H1 (cell line): Measurements from ENCODE around the gene CDC123. TPM values are rescaled to one million over a fixed set of nuclear protein-coding genes. Genes with fewer than 3 reads are reported as not detected.

Source experiments
- polyA plus RNA-seq, 7 experiments: library from polyadenylated mRNA; depleted of rRNA in 3 of 7; stranded (reverse) in 5 of 7; unstranded in 2 of 7; fragments of >200 nt in 5 of 7; fragments of 200-250 nt in 2 of 7; gene quantifications; 1 replicate in 5 of 7; 2 replicates in 1 of 7; 4 replicates in 1 of 7; pipeline versions ENCODE4 v1.2.1 to v1.2.3, GENCODE V29; 2011 to 2013; ENCODE audit warnings: missing spikeins in 2 of 7, mixed read lengths in 2 of 7
- total RNA-seq: library from RNA; stranded (reverse); fragmentation: NEBNext Ultra II Directional; extraction: Animal tissue kit (Norgen Biotek cat#: 25700); gene quantifications from 2 replicates; pipeline ENCODE4 v1.2.1, GENCODE V29; 2021
- TF ChIP-seq, protein P1 (sequence below): IDR thresholded peaks from 2 replicates; pipeline ENCODE4 v1.6.1; 2011; ENCODE audit warnings: low read length, improper control_type of control experiment

The CDC123 gene
- total and polyA plus RNA-seq, 2 of the 8 experiments (the other 6 are each of a cell fraction or from before 2014, with no cell fraction given), result 115 to 202 TPM

DNA sequence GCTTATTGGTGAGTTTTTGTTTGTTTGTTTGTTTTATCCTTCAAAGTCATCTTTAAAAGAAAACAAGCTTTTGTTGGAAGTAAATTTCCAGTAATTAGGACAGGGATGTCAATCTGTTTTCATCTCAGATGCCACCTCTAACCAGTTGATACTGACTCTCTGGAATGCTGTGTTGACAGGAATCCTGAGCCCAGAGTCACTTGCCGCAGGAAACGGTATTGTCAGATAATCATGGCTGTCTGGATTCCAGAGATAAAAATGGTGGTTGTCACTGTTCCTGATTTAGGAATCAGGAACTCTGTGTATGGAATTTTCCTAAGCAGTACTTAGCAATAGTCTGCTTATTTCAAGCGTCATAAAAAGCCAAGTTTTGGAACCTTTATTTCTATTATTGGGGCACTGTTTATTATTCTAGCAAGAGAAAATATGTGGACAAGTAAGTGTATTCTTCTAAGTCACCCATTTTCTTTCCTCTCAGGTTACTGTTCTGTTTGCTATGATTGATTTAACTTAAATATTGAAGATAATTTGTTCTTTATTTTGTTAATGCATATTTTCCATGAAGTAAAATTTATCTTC lies 39.2 kb downstream of the CDC123 start (continued):
- TF ChIP-seq, protein P1, sequence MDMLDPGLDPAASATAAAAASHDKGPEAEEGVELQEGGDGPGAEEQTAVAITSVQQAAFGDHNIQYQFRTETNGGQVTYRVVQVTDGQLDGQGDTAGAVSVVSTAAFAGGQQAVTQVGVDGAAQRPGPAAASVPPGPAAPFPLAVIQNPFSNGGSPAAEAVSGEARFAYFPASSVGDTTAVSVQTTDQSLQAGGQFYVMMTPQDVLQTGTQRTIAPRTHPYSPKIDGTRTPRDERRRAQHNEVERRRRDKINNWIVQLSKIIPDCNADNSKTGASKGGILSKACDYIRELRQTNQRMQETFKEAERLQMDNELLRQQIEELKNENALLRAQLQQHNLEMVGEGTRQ, result no peak
- TF ChIP-seq, all 59 proteins: peak for 0
